Measurements from ENCODE around the gene DIS3L2.
"Not testable (repeated sequence)": the region's sequence is repeated elsewhere in the genome, so short reads cannot be mapped to it uniquely, and the experiment has no call there.

Gene DIS3L2

GRCh38 chr2:232326274-232327104, 365.0 kb downstream of the DIS3L2 start:
- DNase-seq = not testable (repeated sequence)

- peak; percentile 12 for DNase-seq
These were observed 365.9 kb downstream of the DIS3L2 start for GRCh38 chr2:232327105-232328031.

DNA sequence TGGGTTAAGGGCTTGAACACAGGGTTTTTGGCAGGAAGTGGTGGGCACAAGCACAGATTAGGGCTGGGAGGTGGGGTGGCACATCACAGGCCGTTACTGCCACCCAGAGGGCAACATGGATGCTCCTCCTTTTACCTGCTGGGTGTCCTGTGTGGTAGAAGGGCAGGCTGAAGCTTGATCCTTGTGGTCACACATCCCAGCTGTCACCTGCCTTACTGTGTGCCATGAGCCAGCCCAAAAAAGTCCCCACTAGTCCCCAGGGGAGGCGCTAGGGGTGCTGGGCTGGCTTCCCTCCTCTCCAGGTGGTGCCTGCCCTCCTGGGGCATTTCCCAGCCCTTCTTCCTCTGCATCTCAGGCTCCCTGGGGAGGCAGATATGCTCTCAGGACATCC, 366.5 kb downstream of the DIS3L2 start:
- DNase-seq = no peak

- DNase-seq = no peak
These were observed 367.3 kb downstream of the DIS3L2 start for GRCh38 chr2:232328516-232329460.

DNA sequence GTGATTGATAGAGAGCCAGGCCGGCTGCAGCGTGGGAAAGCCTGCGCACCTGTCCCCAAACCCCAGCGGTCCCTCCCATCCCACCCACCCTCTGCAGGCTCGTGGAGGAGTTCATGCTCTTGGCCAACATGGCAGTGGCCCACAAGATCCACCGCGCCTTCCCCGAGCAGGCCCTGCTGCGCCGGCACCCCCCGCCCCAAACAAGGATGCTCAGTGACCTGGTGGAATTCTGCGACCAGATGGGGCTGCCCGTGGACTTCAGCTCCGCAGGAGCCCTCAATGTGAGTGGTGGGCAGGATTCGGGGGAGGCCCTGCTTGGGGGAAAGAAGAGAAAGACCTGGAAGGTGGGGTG, 368.2 kb downstream of the DIS3L2 start:
- DNase-seq = no peak

GRCh38 chr2:232330068-232330999, 368.8 kb downstream of the DIS3L2 start:
- DNase-seq = no peak

DNA sequence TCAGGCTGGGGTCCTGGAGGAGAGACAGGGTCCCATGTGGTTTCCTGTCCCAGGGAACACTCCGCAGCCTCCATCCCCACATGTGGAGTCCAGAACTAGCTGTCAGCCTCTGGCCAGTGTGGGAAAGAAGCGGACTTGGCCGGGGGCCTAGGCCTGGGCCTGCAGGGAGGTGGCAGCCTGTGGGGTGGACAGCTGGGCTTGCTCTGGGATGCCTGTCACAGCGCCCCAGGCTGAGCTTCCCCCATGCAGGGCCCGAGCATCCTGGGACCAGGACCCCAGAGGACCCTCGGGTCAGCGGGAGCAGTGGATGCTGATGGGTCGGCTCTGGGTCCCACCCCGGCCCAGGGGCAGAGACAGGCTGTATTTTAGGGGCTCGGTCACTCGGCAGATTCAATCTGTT, 369.5 kb downstream of the DIS3L2 start:
- not testable (repeated sequence) for DNase-seq

DNA sequence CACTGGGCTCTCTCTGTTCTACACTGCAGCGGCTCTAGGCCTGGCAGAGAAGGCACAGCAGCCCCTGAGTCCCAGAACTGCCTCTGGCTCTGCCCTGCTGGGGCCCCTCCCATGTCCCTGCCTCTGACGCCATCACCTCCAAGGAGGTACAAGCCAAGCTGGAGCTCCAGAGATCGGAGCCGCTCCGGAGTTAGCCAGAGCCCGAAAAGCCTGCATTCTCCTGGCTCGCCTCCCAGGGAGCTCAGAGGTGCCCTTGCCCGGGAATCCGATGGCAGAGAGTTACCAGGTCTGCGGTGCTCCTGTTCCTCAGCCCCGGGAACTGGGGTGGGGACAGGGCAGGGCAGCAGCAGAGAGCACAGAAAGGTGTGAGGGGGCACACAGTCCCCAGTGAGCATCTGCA, 370.1 kb downstream of the DIS3L2 start:
- not testable (repeated sequence) for DNase-seq

DNA sequence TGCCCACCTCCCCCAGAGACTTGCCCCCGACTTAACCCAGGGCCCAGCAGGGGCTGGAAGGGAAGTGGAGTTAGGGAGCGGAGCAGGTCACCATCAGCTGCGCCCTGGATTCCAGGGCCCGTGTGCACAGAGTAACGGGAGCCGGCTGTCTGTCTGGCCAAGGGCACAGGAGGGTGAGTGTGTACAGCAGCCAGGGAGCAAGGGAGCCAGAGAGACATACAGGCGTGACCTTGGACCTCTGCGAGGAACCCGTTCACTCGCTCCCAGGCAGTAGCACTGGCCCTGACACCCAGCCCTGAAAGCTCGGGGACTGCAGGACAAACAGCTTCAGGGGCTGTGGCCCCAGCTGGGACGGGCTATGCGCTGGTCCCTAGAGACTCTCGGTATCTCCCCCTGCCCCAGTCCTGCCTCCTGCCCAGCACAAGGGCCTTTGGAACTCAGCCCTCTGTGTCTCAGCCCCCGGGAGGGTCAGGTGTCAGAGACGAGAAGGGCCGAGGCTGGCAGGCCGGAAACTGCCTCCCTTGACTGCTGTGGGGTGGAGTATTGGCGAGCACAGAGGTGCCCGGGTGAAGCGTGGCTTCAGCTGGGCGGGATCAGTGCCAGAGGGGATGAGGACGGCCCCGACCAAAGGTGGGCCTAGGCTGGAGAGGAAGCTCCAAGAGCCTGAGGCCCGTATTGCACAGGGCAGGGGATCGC, 370.9 kb downstream of the DIS3L2 start:
- not testable (repeated sequence) for DNase-seq

- DNase-seq = no peak
These were observed 371.4 kb downstream of the DIS3L2 start for GRCh38 chr2:232332940-232333259.

GRCh38 chr2:232333361-232334135, 372.0 kb downstream of the DIS3L2 start:
- no peak for DNase-seq

DNA sequence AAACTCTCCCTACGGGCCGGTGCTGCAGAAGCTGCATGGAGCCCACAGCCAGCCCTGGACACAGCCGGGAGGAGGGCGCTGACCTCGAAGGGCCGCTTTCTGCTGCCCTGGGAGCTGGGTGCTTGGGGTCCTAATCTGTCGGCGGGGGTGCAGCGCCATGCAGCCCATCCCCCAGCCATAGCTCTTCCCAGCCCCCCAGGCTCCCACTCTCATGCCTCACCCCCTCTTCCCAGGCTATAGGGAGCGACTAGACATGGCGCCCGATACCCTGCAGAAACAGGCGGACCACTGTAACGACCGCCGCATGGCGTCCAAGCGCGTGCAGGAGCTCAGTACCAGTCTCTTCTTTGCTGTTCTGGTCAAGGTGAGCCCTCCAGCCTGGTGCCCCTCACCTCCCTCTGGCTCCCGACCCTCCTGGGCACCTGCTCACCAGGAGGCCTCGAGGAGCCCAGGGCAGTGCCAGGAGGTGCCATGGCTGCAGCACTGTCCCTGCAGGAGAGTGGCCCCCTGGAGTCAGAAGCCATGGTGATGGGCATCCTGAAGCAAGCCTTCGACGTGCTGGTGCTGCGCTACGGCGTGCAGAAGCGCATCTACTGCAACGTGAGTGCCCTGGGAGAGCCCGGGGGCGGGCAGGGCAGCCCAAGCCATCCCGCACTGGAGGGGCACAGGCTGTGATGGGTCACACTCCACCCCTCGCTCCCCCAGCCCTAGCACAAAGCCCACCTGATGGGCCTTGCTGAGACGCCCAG, 372.8 kb downstream of the DIS3L2 start:
- not testable (repeated sequence) for DNase-seq

DNA sequence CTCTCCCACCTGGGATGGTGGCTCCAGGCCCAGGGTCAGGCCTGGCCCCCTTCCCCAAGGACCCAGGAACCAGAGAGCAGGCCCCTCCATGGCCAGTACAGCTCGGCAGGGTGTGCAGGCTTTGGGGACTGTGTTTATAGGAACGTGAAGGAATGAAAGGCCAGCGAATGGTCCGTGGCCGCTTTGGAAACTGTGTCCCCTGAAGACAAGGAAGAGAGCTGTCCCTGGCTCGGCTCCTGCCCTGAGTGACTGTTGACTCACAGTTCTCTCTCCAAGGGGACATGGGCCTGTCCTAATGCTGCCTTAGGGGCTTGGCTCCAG, 373.3 kb downstream of the DIS3L2 start:
- DNase-seq = not testable (repeated sequence)

DNA sequence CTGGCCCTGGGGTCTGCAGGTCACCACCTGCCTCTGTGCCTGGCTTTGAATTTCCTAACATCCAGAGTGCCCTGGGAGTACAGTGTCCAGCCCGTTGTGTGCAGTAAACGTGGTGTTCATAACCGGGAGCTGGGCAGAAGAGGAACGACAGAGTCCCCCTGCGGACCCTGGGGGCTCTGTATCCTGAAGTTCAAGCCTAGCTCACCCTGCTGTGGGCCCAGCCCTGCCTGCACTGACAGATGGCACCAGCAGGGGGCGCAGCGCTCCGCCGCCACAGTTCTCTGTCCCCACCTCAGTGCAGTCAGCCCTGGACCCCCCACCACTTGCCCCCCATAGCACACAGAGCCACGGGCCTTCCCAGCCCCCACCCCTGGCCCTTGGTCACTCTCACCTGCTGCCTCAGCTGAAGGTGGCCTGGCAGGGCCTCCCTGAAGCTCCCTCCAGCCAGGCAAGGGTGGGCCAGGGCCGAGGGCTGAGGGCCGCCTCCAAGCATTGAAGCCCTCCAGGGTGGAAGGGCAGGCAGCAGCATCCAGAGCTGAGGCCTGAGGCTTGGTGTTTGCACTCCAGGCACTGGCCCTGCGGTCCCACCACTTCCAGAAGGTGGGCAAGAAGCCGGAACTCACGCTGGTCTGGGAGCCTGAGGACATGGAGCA, 373.8 kb downstream of the DIS3L2 start:
- not testable (repeated sequence) for DNase-seq

DNA sequence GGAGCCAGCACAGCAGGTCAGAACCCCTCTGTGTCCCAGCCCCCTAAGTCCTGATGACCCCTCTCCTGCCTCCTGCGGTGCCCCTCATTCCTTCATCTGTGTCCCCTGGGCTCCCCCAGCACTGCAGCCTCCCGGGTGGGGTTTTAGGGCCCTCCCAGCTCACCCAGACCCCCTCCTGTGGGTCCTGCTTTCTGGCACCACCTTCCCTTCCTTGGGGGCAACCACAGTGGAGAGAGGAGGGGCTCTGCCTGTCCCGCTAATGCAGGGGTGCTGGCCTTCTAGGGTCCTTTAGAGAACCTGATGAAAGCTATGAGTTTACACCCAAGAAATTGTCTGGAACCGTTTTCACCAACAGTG, 374.3 kb downstream of the DIS3L2 start:
- DNase-seq = no peak

DNA sequence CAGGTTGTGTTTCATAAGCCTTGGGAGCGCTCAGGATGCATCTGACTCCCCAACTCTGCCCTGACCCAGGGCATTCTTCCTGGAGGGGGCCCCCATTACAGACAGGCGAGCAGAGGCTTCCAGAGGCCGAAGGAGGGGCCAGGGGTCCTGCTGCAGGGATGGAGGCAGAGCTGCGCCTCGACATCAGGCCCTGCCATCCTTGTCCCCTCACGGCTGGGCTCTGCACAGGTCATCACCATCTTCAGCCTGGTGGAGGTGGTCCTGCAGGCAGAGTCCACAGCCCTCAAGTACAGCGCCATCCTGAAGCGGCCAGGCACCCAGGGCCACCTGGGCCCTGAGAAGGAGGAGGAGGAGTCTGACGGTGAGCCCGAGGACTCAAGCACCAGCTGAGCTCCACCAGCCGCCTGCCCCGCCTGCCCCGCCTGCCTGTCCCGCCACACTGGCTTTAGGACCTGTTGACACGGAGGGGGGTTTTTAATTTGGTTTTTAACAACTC, 374.8 kb downstream of the DIS3L2 start:
- no peak for DNase-seq

- no peak for DNase-seq
These were observed 375.6 kb downstream of the DIS3L2 start for GRCh38 chr2:232336981-232337720.

- DNase-seq = not testable (repeated sequence)
These were observed 376.7 kb downstream of the DIS3L2 start for GRCh38 chr2:232338094-232338758.
